Right renal pelvis (tissue), 4 donors: Measurements from ENCODE around the gene S100A5. TPM values are rescaled to one million over a fixed set of nuclear protein-coding genes. Genes with fewer than 3 reads are reported as not detected.

Source experiments
- polyA plus RNA-seq, 4 donors: library from polyadenylated mRNA; unstranded; fragments of 120-200 nt; gene quantifications; one replicate each; pipeline ENCODE4 v1.2.1, GENCODE V29; 2013; ENCODE audit not compliant: insufficient read length in 4 of 4

Gene S100A5
- polyA plus RNA-seq, 4 donors = 0.70 to 1.1 (median 0.89) TPM

Other genes starting within 250 kb of the S100A5 start
- gene PGLYRP3, start 228.0 kb downstream of the S100A5 start, polyA plus RNA-seq = not detected
- not detected for gene PGLYRP4, start 192.1 kb downstream of the S100A5 start, polyA plus RNA-seq
- 10 to 100 TPM in 3 of 4 donors, 1 to 10 TPM in 1; 7.8 to 23.3 (median 18.2) TPM for gene S100A9, start 183.1 kb downstream of the S100A5 start, polyA plus RNA-seq
- gene S100A12, start 165.3 kb downstream of the S100A5 start, polyA plus RNA-seq = 1 to 10 TPM in 3 of 4 donors, not detected in 1; 1.3 to 2.8 (median 2.3) TPM
- gene S100A8, start 149.9 kb downstream of the S100A5 start, polyA plus RNA-seq = 10 to 100 TPM in 2 of 4 donors, 1 to 10 TPM in 2; 4.5 to 15.2 (median 10.9) TPM
- not detected for gene S100A7A, start 124.4 kb downstream of the S100A5 start, polyA plus RNA-seq
- under 1 TPM in 3 of 4 donors, not detected in 1; 0.21 to 0.96 (median 0.67) TPM for gene S100A7, start 80.3 kb downstream of the S100A5 start, polyA plus RNA-seq
- gene S100A6, start 4.9 kb downstream of the S100A5 start, polyA plus RNA-seq = 100 to 1,000 TPM; 168 to 309 (median 231) TPM
- 10 to 100 TPM; 31.2 to 62.0 (median 37.8) TPM for gene S100A4, start 4.9 kb upstream of the S100A5 start, polyA plus RNA-seq
- under 1 TPM in 3 of 4 donors, not detected in 1; 0.24 to 0.41 (median 0.35) TPM for gene S100A3, start 8.3 kb upstream of the S100A5 start, polyA plus RNA-seq
- 10 to 100 TPM in 1 of 4 donors, 1 to 10 TPM in 3; 6.2 to 11.8 (median 8.0) TPM for gene S100A2, start 24.9 kb upstream of the S100A5 start, polyA plus RNA-seq
- gene S100A16, start 72.2 kb upstream of the S100A5 start, polyA plus RNA-seq = 100 to 1,000 TPM; 108 to 130 (median 113) TPM
- gene S100A14, start 75.4 kb upstream of the S100A5 start, polyA plus RNA-seq = 10 to 100 TPM; 17.8 to 28.6 (median 20.7) TPM
- gene S100A13, start 86.6 kb upstream of the S100A5 start, polyA plus RNA-seq = 100 to 1,000 TPM; 139 to 170 (median 156) TPM
- 10 to 100 TPM; 17.8 to 33.4 (median 23.5) TPM for gene S100A1, start 87.5 kb upstream of the S100A5 start, polyA plus RNA-seq
- gene CHTOP, start 93.1 kb upstream of the S100A5 start, polyA plus RNA-seq = 100 to 1,000 TPM; 124 to 131 (median 127) TPM
- 10 to 100 TPM; 57.4 to 60.9 (median 58.7) TPM for gene SNAPIN, start 117.8 kb upstream of the S100A5 start, polyA plus RNA-seq
- 100 to 1,000 TPM; 274 to 311 (median 287) TPM for gene ILF2, start 130.1 kb upstream of the S100A5 start, polyA plus RNA-seq
- gene NPR1, start 137.8 kb upstream of the S100A5 start, polyA plus RNA-seq = 10 to 100 TPM; 64.8 to 82.3 (median 72.5) TPM
- gene INTS3, start 187.1 kb upstream of the S100A5 start, polyA plus RNA-seq = 100 to 1,000 TPM in 2 of 4 donors, 10 to 100 TPM in 2; 89.5 to 122 (median 97.7) TPM
- 10 to 100 TPM; 34.0 to 44.8 (median 37.3) TPM for gene SLC27A3, start 234.5 kb upstream of the S100A5 start, polyA plus RNA-seq